ENCODE measurements around the gene PGS1. TPM values are rescaled to one million over a fixed set of nuclear protein-coding genes. Genes with fewer than 3 reads are reported as not detected.

The PGS1 gene
- total RNA-seq, 2 donors from 2014 or later, result 52.0 to 98.4 TPM

- TF ChIP-seq CTCF (IDR thresholded peaks at IDR 0.05), result no peak
- peaks cover 18 to 40% of the 10 kb centered on the region in 2 donors for H3K4me1 ChIP-seq (ENCODE audit: control insufficient read depth in 1 of 2, low read depth in 2 of 2)
- no peak for DNase-seq (ENCODE audit: low spot score)
Observed at GRCh38 chr17:78391843-78392242, 13.4 kb downstream of the PGS1 start.

GRCh38 chr17:78392295-78392694 lies 13.8 kb downstream of the PGS1 start:
- no peak for ATAC-seq (ENCODE audit: insufficient number of reproducible peaks, low FRiP score, low read depth)
- peaks cover 18 to 40% of the 10 kb centered on the region in 2 donors for H3K4me1 ChIP-seq (ENCODE audit: control insufficient read depth in 1 of 2, low read depth in 2 of 2)
- H3K9me3 ChIP-seq, result no peaks in the 10 kb centered on the region
- H3K27me3 ChIP-seq (replicated peaks; ENCODE audit: insufficient read depth), result no peaks in the 10 kb centered on the region
- DNase-seq (ENCODE audit: low spot score), result no peak
- no peak overlapping the region for H3K27ac ChIP-seq
- no peak overlapping the region for H3K4me3 ChIP-seq
- TF ChIP-seq CTCF (IDR thresholded peaks at IDR 0.05), result no peak
- H3K36me3 ChIP-seq, result no peaks in the 10 kb centered on the region

More at GRCh38 chr17:78391843-78392242, 13.4 kb downstream of the PGS1 start:
- ATAC-seq (ENCODE audit: insufficient number of reproducible peaks, low FRiP score, low read depth), result no peak
- Histone ChIP-seq H3K4me3 (no peak overlapping the region), H3K27me3 (replicated peaks; ENCODE audit: insufficient read depth) (no peaks in the 10 kb centered on the region), H3K36me3 (no peaks in the 10 kb centered on the region), H3K9me3 (no peaks in the 10 kb centered on the region), H3K27ac (no peak overlapping the region)

GRCh38 chr17:78393575-78393974 lies 15.1 kb downstream of the PGS1 start:
- no peak for DNase-seq (ENCODE audit: low spot score)
- Histone ChIP-seq H3K27ac (no peak overlapping the region), H3K9me3 (no peaks in the 10 kb centered on the region), H3K27me3 (replicated peaks; ENCODE audit: insufficient read depth) (no peaks in the 10 kb centered on the region), H3K4me1 (ENCODE audit: control insufficient read depth in 1 of 2, low read depth in 2 of 2) (peaks cover 12 to 40% of the 10 kb centered on the region in 2 donors), H3K4me3 (no peak overlapping the region), H3K36me3 (no peaks in the 10 kb centered on the region)
- ATAC-seq (ENCODE audit: insufficient number of reproducible peaks, low FRiP score, low read depth), result no peak
- TF ChIP-seq CTCF (IDR thresholded peaks at IDR 0.05), result no peak

GRCh38 chr17:78394209-78394608 lies 15.8 kb downstream of the PGS1 start:
- ATAC-seq (ENCODE audit: insufficient number of reproducible peaks, low FRiP score, low read depth) (no peak), DNase-seq (ENCODE audit: low spot score) (no peak)
- Histone ChIP-seq H3K27ac (no peak overlapping the region), H3K4me1 (ENCODE audit: control insufficient read depth in 1 of 2, low read depth in 2 of 2) (peaks cover 12 to 37% of the 10 kb centered on the region in 2 donors), H3K9me3 (no peaks in the 10 kb centered on the region), H3K27me3 (replicated peaks; ENCODE audit: insufficient read depth) (no peaks in the 10 kb centered on the region), H3K4me3 (no peak overlapping the region), H3K36me3 (peaks cover 6% of the 10 kb centered on the region)
- TF ChIP-seq CTCF (IDR thresholded peaks at IDR 0.05), result no peak

- peaks cover 12 to 34% of the 10 kb centered on the region in 2 donors for H3K4me1 ChIP-seq (ENCODE audit: control insufficient read depth in 1 of 2, low read depth in 2 of 2)
Observed at GRCh38 chr17:78395155-78395554, 16.7 kb downstream of the PGS1 start.

More at GRCh38 chr17:78395155-78395554, 16.7 kb downstream of the PGS1 start:
- TF ChIP-seq CTCF (IDR thresholded peaks at IDR 0.05), result no peak
- DNase-seq (ENCODE audit: low spot score) (no peak), ATAC-seq (ENCODE audit: insufficient number of reproducible peaks, low FRiP score, low read depth) (no peak)
- peaks cover 15% of the 10 kb centered on the region for H3K36me3 ChIP-seq
- H3K27ac ChIP-seq, result no peak overlapping the region
- no peak overlapping the region for H3K4me3 ChIP-seq
- H3K9me3 ChIP-seq, result no peaks in the 10 kb centered on the region
- H3K27me3 ChIP-seq (replicated peaks; ENCODE audit: insufficient read depth), result no peaks in the 10 kb centered on the region
